Breast epithelium (tissue), 3 donors: Measurements from ENCODE around the gene PCCB.

Experiments
- CTCF ChIP-seq, 3 donors: fragments of 450-650 bp; IDR thresholded peaks; one replicate each; pipeline ENCODE4 v1.5.1; 2016 to 2017; ENCODE audit warnings: antibody characterized with exemption in 3 of 3, mild to moderate bottlenecking in 3 of 3, moderate library complexity in 3 of 3
- POLR2AphosphoS5 ChIP-seq, 3 donors: sonication (generic); formaldehyde crosslinking; IDR thresholded peaks; one replicate each; pipeline ENCODE4 v1.6.1; 2017; ENCODE audit warnings: antibody characterized with exemption in 3 of 3

GRCh38 chr3:136247436-136247835 lies 2.7 kb upstream of the PCCB start:
- TF ChIP-seq CTCF (IDR thresholded peaks at IDR 0.05) = no peak
- TF ChIP-seq POLR2AphosphoS5 (IDR thresholded peaks at IDR 0.05) = no peak
